GM10266 (cell line): ENCODE results near the gene SLC8A1.

Source experiments
- DNase-seq: peaks from one replicate; pipeline ENCODE4 v3.0.0; 2012; ENCODE audit errors: extremely low spot score
- CTCF ChIP-seq: IDR thresholded peaks from 2 replicates; pipeline ENCODE4 v1.5.1; 2012; ENCODE audit warnings: mild to moderate bottlenecking, low read depth; ENCODE audit not compliant: control insufficient read depth, insufficient read depth; ENCODE audit errors: missing control alignments

The SLC8A1 gene

GRCh38 chr2:40410695-40411094 lies 41.2 kb downstream of the SLC8A1 start:
- TF ChIP-seq CTCF = no peak
- no peak for DNase-seq

GRCh38 chr2:40409734-40410133 lies 42.2 kb downstream of the SLC8A1 start:
- DNase-seq = no peak
- no peak for TF ChIP-seq CTCF

- no peak for TF ChIP-seq CTCF
- no peak for DNase-seq
Observed at GRCh38 chr2:40406485-40407289, 45.2 kb downstream of the SLC8A1 start.

GRCh38 chr2:40405465-40405864 lies 46.4 kb downstream of the SLC8A1 start:
- no peak for TF ChIP-seq CTCF
- no peak for DNase-seq

GRCh38 chr2:40404517-40404916 lies 47.4 kb downstream of the SLC8A1 start:
- TF ChIP-seq CTCF = no peak
- DNase-seq = no peak

GRCh38 chr2:40403233-40403836 lies 48.6 kb downstream of the SLC8A1 start:
- no peak for DNase-seq
- TF ChIP-seq CTCF = no peak

- no peak for TF ChIP-seq CTCF
- no peak for DNase-seq
Observed at GRCh38 chr2:40401896-40402295, 50.0 kb downstream of the SLC8A1 start.
